K562 (cell line): ENCODE data around the gene VWA7. TPM values are rescaled to one million over a fixed set of nuclear protein-coding genes. Genes with fewer than 3 reads are reported as not detected.

ENCODE experiments used
- ATAC-seq: fragments of 200-7000 bp; cut with Tn5 transposase; 3 replicates; pipeline ENCODE4 v1.9.1; 2020; ENCODE audit warnings: moderate library complexity
- BruUV-seq: library from RNA; stranded (reverse); fragments of 400-500 nt; replicated peaks from 2 replicates; lab custom pipeline; 2021; lab: Mats Ljungman, UMichigan
- CTCF ChIA-PET: fragments of 300-600 bp; formaldehyde crosslinking; extraction: SDS; loops from one replicate; lab custom pipeline; 2021; ENCODE audit warnings: low intra/inter-chr PET ratio; lab: Yijun Ruan, JAX
- POLR2A ChIA-PET: fragments of 300-600, 350-650 bp; sonication (Branson Sonifier 250); formaldehyde crosslinking; extraction: SDS; loops from one replicate; lab custom pipeline; 2021; ENCODE audit warnings: antibody characterized with exemption, inconsistent platforms; lab: Yijun Ruan, JAX
- DNase-seq, 4 experiments: peaks; one replicate each; pipeline versions ENCODE4 v3.0.0 to v3.0.0-alpha.2; 2011 to 2018; ENCODE audit warnings: low spot score in 3 of 4, mixed read lengths in 3 of 4; ENCODE audit errors: extremely low read depth in 1 of 4
- FAIRE-seq: peaks from 2 replicates; lab custom pipeline; 2011; peaks lifted over from hg19 to GRCh38; lab: Jason Lieb, UNC
- H2AFZ ChIP-seq: 2 replicates; pipeline ENCODE4 v1.6.0; 2011; ENCODE audit warnings: low read depth, low read length, control low read depth, inconsistent platforms
- H3K27ac ChIP-seq: fragments of 200-600 bp; 3 replicates; pipeline ENCODE4 v1.8.0; 2011; ENCODE audit warnings: low read depth, mild to moderate bottlenecking, control low read depth, inconsistent platforms, low read length, moderate library complexity, mixed read lengths; ENCODE audit errors: extremely low read depth
- H3K27me3 ChIP-seq, 2 experiments: fragments of 300-600 bp in 1 of 2; 2 replicates in 1 of 2; 3 replicates in 1 of 2; pipeline versions ENCODE4 v1.6.0 to v1.8.0; 2011; ENCODE audit warnings: inconsistent platforms in 2 of 2, low read length in 2 of 2, mild to moderate bottlenecking in 1 of 2, mixed read lengths in 1 of 2, moderate library complexity in 1 of 2; ENCODE audit not compliant: control insufficient read depth in 2 of 2, insufficient read depth in 2 of 2
- H3K36me3 ChIP-seq: fragments of 300-600 bp; 3 replicates; pipeline ENCODE4 v1.8.0; 2011; ENCODE audit warnings: mild to moderate bottlenecking, low read length, inconsistent platforms; ENCODE audit not compliant: control insufficient read depth, insufficient read depth
- H3K4me1 ChIP-seq, 2 experiments: fragments of 200-600 bp in 1 of 2; replicated peaks in 1 of 2; 2 replicates in 1 of 2; 3 replicates in 1 of 2; pipeline versions ENCODE4 v1.5.1 to v1.8.0; 2011; ENCODE audit warnings: inconsistent platforms in 2 of 2, low read length in 2 of 2, mild to moderate bottlenecking in 1 of 2, mixed read lengths in 1 of 2, moderate library complexity in 1 of 2; ENCODE audit not compliant: control insufficient read depth in 2 of 2, insufficient read depth in 2 of 2
- H3K4me2 ChIP-seq: 2 replicates; pipeline ENCODE4 v1.6.1; 2011; ENCODE audit warnings: low read length, control low read depth, inconsistent platforms, mixed read lengths; ENCODE audit not compliant: insufficient read depth
- H3K4me3 ChIP-seq: fragments of 200-600 bp; sonication (generic), shearing (Covaris generic); 2 replicates; pipeline ENCODE4 v1.5.1; 2016; ENCODE audit warnings: control low read depth, inconsistent platforms
- H3K79me2 ChIP-seq: fragments of 200-600 bp; 3 replicates; pipeline ENCODE4 v1.8.0; 2011; ENCODE audit warnings: low read length, inconsistent platforms; ENCODE audit not compliant: control insufficient read depth, insufficient read depth
- H3K9ac ChIP-seq, 2 experiments: 2 replicates each; pipeline versions ENCODE4 v1.6.0 to v1.6.1; 2011; ENCODE audit warnings: low read depth in 2 of 2, low read length in 2 of 2, control low read depth in 1 of 2, inconsistent platforms in 1 of 2, mild to moderate bottlenecking in 1 of 2, mixed read lengths in 1 of 2; ENCODE audit not compliant: insufficient read depth in 1 of 2
- H3K9me1 ChIP-seq: one replicate; pipeline ENCODE4 v1.6.0; 2011; ENCODE audit warnings: inconsistent platforms, mild to moderate bottlenecking, low read length, moderate library complexity; ENCODE audit not compliant: control insufficient read depth, insufficient read depth
- H3K9me3 ChIP-seq: replicated peaks from 2 replicates; pipeline ENCODE4 v1.5.1; 2011; ENCODE audit warnings: low read depth, low read length, inconsistent platforms; ENCODE audit not compliant: control insufficient read depth, insufficient read depth
- H4K20me1 ChIP-seq: replicated peaks from 2 replicates; pipeline ENCODE4 v1.6.1; 2011; ENCODE audit warnings: low read length, inconsistent platforms, mixed read lengths; ENCODE audit not compliant: control insufficient read depth, insufficient read depth
- CBX2 ChIP-seq: fragments of 200-600 bp; sonication (generic); IDR thresholded peaks from one replicate; pipeline ENCODE4 v1.6.1; 2012; ENCODE audit warnings: mild to moderate bottlenecking, low read length, inconsistent platforms; ENCODE audit not compliant: insufficient read depth, poor library complexity, severe bottlenecking
- CTCF ChIP-seq, 3 experiments: IDR thresholded peaks in 2 of 3; conservative IDR thresholded peaks in 1 of 3; 2 replicates each; pipeline ENCODE4 v1.5.1; 2011 to 2012; ENCODE audit warnings: low read length in 3 of 3, mild to moderate bottlenecking in 3 of 3, control low read depth in 2 of 3, improper control_type of control experiment in 1 of 3, inconsistent platforms in 1 of 3, low read depth in 1 of 3, mixed read lengths in 1 of 3, moderate library complexity in 1 of 3; ENCODE audit not compliant: insufficient read depth in 2 of 3
- DDX20 ChIP-seq: fragments of 450-650 bp; IDR thresholded peaks from 2 replicates; pipeline ENCODE4 v1.6.1; 2016; ENCODE audit warnings: missing genetic modification characterization, low read depth, mild to moderate bottlenecking, missing compliant biosample characterization, moderate library complexity
- FOSL1 ChIP-seq: fragments of 200-800 bp; sonication (Bioruptor generic); conservative IDR thresholded peaks from 2 replicates; pipeline ENCODE4 v1.6.1; 2016; ENCODE audit warnings: missing genetic modification characterization, missing compliant biosample characterization
- HDAC2 ChIP-seq: fragments of 450-650 bp; IDR thresholded peaks from 2 replicates; pipeline ENCODE4 v1.6.1; 2016; ENCODE audit warnings: mild to moderate bottlenecking
- NONO ChIP-seq, 2 experiments: fragments of 200-400 bp in 1 of 2; fragments of 450-650 bp in 1 of 2; formaldehyde crosslinking in 1 of 2; IDR thresholded peaks; 2 replicates each; pipeline ENCODE4 v1.6.1; 2017; ENCODE audit warnings: low read depth in 2 of 2, mild to moderate bottlenecking in 2 of 2, moderate library complexity in 2 of 2, low read length in 1 of 2
- RAD21 ChIP-seq, 2 experiments: fragments of 250-450 bp in 1 of 2; fragments of 450-650 bp in 1 of 2; sonication (Bioruptor Pico) in 1 of 2; formaldehyde crosslinking in 1 of 2; IDR thresholded peaks in 1 of 2; conservative IDR thresholded peaks in 1 of 2; 2 replicates each; pipeline versions ENCODE4 v1.4.0 to v1.8.0; 2020 to 2022; ENCODE audit warnings: mild to moderate bottlenecking in 2 of 2, moderate library complexity in 1 of 2
- ZNF583 ChIP-seq: fragments of 250-450 bp; sonication (Bioruptor Pico); IDR thresholded peaks from 2 replicates; pipeline ENCODE4 v1.4.0; 2020
- WGBS: fragments of 100-300 bp; shearing (Covaris generic); methylation state at CpG from one replicate; pipeline ENCODE4 v1.1.6; 2016; ENCODE audit warnings: low coverage, mixed read lengths; ENCODE audit not compliant: insufficient coverage; ENCODE audit errors: missing lambda C conversion rate; 5-methylcytosine and 5-hydroxymethylcytosine counted together
- in situ Hi-C: fragments of 300-500 bp; cut with MboI; formaldehyde crosslinking; loops from 4 replicates; pipeline ENCODE4 v1.15.0; 2018; ENCODE audit warnings: inconsistent platforms, mixed read lengths
- intact Hi-C: fragments of 100-400 bp; cut with micrococcal nuclease; formaldehyde crosslinking; loops from 2 replicates; pipeline ENCODE4 v1.14.2; 2022
- polyA plus RNA-seq, 8 experiments: library from polyadenylated mRNA; depleted of rRNA in 4 of 8; stranded (reverse) in 5 of 8; unstranded in 3 of 8; fragments of >200 nt; fragmentation: Nextera tagmentation in 2 of 8; fragmentation: Illumina TruSeq in 1 of 8; extraction: Ambion mirVana in 2 of 8; extraction: Trizol in 1 of 8; gene quantifications; 2 replicates each; pipeline versions ENCODE4 v1.2.1 to v1.2.3, GENCODE V29; 2011 to 2014; ENCODE audit warnings: inconsistent platforms in 1 of 8, missing spikeins in 1 of 8
- total RNA-seq, 7 experiments: library from RNA; depleted of rRNA in 6 of 7; stranded (reverse); fragments of >200 nt in 6 of 7; fragmentation: Illumina TruSeq in 2 of 7; extraction: Trizol in 2 of 7; gene quantifications; 2 replicates each; pipeline versions ENCODE4 v1.2.1 to v1.2.3, GENCODE V29; 2011 to 2021; ENCODE audit warnings: low replicate concordance in 1 of 7
- TF ChIP-seq, protein P1 (sequence below): fragments of 450-650 bp; formaldehyde crosslinking; IDR thresholded peaks from 2 replicates; pipeline ENCODE4 v1.4.0; 2020; ENCODE audit warnings: mild to moderate bottlenecking, moderate library complexity
- TF ChIP-seq, protein P2 (sequence below): fragments of 250-450 bp; sonication (Bioruptor Pico); IDR thresholded peaks from 2 replicates; pipeline ENCODE4 v1.4.0; 2020

Gene VWA7
- total and polyA plus RNA-seq, 9 of the 15 experiments (the other 6 are each of a cell fraction or from before 2014, with no cell fraction given), result 0.18 to 2.9 (median 0.95) TPM

DNA sequence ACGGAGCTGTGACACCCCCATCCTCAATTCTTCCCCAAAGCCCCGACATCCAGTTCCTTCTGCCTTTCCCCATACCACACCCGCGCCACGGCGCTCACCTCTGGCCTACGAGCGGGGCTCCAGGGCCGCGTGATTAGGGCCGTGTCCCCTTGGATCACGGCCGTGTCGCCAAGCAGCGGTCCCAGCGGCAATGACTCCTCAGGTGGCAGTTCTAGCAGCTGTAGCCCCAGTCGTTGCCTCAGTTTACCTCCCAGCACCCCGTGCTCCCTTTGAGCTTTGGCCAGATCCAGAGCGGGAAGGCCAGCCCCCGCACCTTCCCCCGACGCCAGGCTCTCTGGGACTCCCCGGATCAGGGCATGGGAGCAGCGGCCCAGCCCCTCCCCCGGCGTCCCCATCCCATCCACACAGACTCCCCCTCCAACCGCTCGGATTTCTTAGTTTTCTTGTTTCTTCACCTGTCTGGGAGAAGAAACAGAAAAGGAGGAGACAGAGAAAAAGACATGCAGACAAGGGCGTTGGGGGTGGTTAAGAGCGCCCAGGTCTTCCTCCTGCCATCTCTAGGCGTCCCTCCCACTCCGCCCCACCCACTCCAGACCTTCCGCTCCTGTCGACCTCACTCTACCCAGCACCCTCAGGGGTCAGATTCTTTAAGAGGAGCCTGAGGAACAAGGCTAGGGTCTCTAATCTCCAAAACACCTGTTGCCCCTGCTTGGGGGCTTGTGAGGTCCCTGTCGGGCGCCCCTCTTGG, 48.2 kb downstream of the VWA7 start, which contains the start of gene DDAH2:
Gene DDAH2 (minus strand): TSS at position 533 of the 748 bp plus-strand sequence. CDS start 138 bp downstream, at position 395.
- ChIA-PET POLR2A (interaction anchor here (0.7 to 15.0 kb wide), 34 partner anchors 3 to 316 kb away, joined by 3 to 236 read pairs (median 5); partner anchors contain the start of genes ABHD16A, BAG6, C6orf47 and CLIC1), CTCF (interaction anchor here (0.6 to 2.0 kb wide), 5 partner anchors 32 to 141 kb away, joined by 3 to 18 read pairs (median 5); no protein-coding TSS in a partner anchor)
- H3K9ac ChIP-seq, result peak within 1 kb of the TSS; percentile 58 to 85
- intact Hi-C loops, result loop anchor here (1.0 to 2.0 kb wide), 4 partner anchors 40 to 98 kb away; partner anchors contain the start of genes HSPA1B and VARS1
- H2AFZ ChIP-seq, result peak within 1 kb of the TSS; percentile 71
- H3K9me3 ChIP-seq, result no peaks in the 10 kb centered on the region
- BruUV-seq, result no TSS peak
- peaks cover 64% of the 10 kb centered on the region for H3K36me3 ChIP-seq
- no peaks in the 10 kb centered on the region for H3K27me3 ChIP-seq
- H3K4me3 ChIP-seq, result peak within 1 kb of the TSS; percentile 65
- in situ Hi-C loops, result no loop called here
- peaks cover 48 to 66% of the 10 kb centered on the region in 2 experiments for H3K4me1 ChIP-seq
- H4K20me1 ChIP-seq, result peaks cover 6% of the 10 kb centered on the region
- H3K27ac ChIP-seq, result peak within 1 kb of the TSS; percentile 75
- H3K79me2 ChIP-seq, result peaks cover 34% of the 10 kb centered on the region
- peak in 1 of 4 experiments; percentile 59 for DNase-seq
- 65% methylated on average over 35 of the region's 36 CpGs for WGBS
- peaks cover 5% of the 10 kb centered on the region for H3K9me1 ChIP-seq
- no peak for FAIRE-seq
- H3K4me2 ChIP-seq, result peak within 1 kb of the TSS; percentile 94
- ATAC-seq, result peak; percentile 2; the same call in 1 of the 3 replicates
- TF ChIP-seq FOSL1 (no peak), DDX20 (tag) (no peak), CBX2 (no peak), ZNF583 (CRISPR knock-in tag) (no peak), CTCF (IDR thresholded peaks at IDR 0.05 in 2 of 3, conservative IDR thresholded peaks at IDR 0.05 in 1 of 3; ENCODE audit: insufficient read depth in 2 of 3, low read depth in 1 of 3, low read length in 3 of 3) (peak in 1 of 3 experiments; percentile 99; a peak in 2 of 6 replicates), HDAC2 (no peak), NONO (IDR thresholded peaks at IDR 0.05; ENCODE audit: low read depth in 2 of 2, low read length in 1 of 2) (no peak), RAD21 (CRISPR knock-in tag; conservative IDR thresholded peaks at IDR 0.05 in 1 of 2, IDR thresholded peaks at IDR 0.05 in 1 of 2) (no peak)
- TF ChIP-seq, protein P1, sequence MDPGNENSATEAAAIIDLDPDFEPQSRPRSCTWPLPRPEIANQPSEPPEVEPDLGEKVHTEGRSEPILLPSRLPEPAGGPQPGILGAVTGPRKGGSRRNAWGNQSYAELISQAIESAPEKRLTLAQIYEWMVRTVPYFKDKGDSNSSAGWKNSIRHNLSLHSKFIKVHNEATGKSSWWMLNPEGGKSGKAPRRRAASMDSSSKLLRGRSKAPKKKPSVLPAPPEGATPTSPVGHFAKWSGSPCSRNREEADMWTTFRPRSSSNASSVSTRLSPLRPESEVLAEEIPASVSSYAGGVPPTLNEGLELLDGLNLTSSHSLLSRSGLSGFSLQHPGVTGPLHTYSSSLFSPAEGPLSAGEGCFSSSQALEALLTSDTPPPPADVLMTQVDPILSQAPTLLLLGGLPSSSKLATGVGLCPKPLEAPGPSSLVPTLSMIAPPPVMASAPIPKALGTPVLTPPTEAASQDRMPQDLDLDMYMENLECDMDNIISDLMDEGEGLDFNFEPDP (CRISPR knock-in tag), result no peak
- TF ChIP-seq, protein P2, sequence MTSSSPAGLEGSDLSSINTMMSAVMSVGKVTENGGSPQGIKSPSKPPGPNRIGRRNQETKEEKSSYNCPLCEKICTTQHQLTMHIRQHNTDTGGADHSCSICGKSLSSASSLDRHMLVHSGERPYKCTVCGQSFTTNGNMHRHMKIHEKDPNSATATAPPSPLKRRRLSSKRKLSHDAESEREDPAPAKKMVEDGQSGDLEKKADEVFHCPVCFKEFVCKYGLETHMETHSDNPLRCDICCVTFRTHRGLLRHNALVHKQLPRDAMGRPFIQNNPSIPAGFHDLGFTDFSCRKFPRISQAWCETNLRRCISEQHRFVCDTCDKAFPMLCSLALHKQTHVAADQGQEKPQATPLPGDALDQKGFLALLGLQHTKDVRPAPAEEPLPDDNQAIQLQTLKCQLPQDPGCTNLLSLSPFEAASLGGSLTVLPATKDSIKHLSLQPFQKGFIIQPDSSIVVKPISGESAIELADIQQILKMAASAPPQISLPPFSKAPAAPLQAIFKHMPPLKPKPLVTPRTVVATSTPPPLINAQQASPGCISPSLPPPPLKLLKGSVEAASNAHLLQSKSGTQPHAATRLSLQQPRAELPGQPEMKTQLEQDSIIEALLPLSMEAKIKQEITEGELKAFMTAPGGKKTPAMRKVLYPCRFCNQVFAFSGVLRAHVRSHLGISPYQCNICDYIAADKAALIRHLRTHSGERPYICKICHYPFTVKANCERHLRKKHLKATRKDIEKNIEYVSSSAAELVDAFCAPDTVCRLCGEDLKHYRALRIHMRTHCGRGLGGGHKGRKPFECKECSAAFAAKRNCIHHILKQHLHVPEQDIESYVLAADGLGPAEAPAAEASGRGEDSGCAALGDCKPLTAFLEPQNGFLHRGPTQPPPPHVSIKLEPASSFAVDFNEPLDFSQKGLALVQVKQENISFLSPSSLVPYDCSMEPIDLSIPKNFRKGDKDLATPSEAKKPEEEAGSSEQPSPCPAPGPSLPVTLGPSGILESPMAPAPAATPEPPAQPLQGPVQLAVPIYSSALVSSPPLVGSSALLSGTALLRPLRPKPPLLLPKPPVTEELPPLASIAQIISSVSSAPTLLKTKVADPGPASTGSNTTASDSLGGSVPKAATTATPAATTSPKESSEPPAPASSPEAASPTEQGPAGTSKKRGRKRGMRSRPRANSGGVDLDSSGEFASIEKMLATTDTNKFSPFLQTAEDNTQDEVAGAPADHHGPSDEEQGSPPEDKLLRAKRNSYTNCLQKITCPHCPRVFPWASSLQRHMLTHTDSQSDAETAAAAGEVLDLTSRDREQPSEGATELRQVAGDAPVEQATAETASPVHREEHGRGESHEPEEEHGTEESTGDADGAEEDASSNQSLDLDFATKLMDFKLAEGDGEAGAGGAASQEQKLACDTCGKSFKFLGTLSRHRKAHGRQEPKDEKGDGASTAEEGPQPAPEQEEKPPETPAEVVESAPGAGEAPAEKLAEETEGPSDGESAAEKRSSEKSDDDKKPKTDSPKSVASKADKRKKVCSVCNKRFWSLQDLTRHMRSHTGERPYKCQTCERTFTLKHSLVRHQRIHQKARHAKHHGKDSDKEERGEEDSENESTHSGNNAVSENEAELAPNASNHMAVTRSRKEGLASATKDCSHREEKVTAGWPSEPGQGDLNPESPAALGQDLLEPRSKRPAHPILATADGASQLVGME (CRISPR knock-in tag), result no peak
